Ovary (tissue), 3 donors: ENCODE data around the gene RAP1GAP2.

Experiments used
- POLR2A ChIP-seq: fragments of 450-650 bp; IDR thresholded peaks from one replicate; pipeline ENCODE4 v1.6.1; 2017; ENCODE audit warnings: antibody characterized with exemption, mild to moderate bottlenecking, moderate library complexity
- TF ChIP-seq, protein P1 (sequence below), 3 donors: fragments of 450-650 bp in 2 of 3; fragments of 200-600 bp in 1 of 3; IDR thresholded peaks; one replicate each; pipeline versions ENCODE4 v1.5.1 to v1.8.0; 2016 to 2022; ENCODE audit warnings: antibody characterized with exemption in 3 of 3, mild to moderate bottlenecking in 1 of 3
- donor health status: DM: no; HTN: no; CAD: no.

DNA sequence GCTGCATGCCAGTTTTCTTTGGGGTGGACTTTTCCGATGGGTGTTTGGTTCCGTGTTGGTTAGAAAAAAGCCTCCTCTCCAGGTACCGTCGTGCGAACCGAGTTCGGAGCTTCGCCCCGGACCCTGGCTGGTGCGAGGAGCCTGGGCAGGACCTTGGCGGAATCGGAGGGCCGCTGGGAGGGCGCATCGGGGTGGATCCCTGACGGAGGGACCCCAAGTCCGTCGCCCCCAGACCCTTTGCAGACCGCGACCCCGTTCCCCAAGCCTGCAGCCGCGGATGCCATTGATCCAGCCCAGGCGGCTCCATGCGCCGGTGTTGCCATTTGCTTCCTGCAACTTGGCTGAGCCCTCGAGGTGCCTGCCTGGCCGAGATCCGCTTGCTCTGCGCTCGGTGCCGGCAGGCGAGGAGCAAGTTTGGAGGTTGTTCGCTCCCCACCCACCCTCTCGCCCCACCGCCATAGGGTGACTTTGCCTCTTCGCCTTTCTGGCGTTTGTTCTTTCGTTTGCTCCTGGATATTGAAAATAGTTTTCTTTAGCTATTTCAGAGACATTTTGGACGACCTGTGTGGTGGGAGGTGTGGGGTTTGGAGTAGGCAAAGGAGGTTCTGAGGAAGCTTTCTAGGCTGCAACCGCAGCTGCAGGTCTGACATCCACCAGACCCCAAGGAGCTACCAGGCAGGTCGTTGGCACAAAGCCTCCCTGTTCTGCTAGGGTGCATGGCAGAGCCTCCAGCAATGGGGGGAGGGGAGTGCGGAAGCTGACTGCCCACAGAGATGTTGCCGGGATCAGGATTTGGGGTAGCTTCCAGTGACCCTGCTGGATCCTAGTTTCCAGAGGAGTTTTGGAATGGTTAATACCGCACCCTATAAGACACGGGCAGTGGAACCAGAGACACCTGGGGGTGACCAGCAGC, 58.2 kb downstream of the RAP1GAP2 start:
- TF ChIP-seq, protein P1, sequence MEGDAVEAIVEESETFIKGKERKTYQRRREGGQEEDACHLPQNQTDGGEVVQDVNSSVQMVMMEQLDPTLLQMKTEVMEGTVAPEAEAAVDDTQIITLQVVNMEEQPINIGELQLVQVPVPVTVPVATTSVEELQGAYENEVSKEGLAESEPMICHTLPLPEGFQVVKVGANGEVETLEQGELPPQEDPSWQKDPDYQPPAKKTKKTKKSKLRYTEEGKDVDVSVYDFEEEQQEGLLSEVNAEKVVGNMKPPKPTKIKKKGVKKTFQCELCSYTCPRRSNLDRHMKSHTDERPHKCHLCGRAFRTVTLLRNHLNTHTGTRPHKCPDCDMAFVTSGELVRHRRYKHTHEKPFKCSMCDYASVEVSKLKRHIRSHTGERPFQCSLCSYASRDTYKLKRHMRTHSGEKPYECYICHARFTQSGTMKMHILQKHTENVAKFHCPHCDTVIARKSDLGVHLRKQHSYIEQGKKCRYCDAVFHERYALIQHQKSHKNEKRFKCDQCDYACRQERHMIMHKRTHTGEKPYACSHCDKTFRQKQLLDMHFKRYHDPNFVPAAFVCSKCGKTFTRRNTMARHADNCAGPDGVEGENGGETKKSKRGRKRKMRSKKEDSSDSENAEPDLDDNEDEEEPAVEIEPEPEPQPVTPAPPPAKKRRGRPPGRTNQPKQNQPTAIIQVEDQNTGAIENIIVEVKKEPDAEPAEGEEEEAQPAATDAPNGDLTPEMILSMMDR (IDR thresholded peaks at IDR 0.05) = no peak
- no peak for TF ChIP-seq POLR2A
